ENCODE measurements around the gene FTHL17.

FTHL17 gene

GRCh38 chrX:31071725-31072124 lies at the start of gene FTHL17:
Gene FTHL17 (minus strand): TSS chrX:31072041. CDS start chrX:31071953, 88 bp downstream.
- no peak for DNase-seq

- DNase-seq = no peak
Observed at GRCh38 chrX:31117266-31117665, 45.4 kb upstream of the FTHL17 start.

- no peak for DNase-seq
Observed at GRCh38 chrX:31115398-31115797, 43.6 kb upstream of the FTHL17 start.

GRCh38 chrX:31114858-31115257 lies 43.0 kb upstream of the FTHL17 start:
- no peak for DNase-seq

- DNase-seq = no peak
Observed at GRCh38 chrX:31112226-31112999, 40.6 kb upstream of the FTHL17 start.

- DNase-seq = no peak
Observed at GRCh38 chrX:31110657-31111056, 38.8 kb upstream of the FTHL17 start.

- DNase-seq = no peak
Observed at GRCh38 chrX:31099536-31100090, 27.8 kb upstream of the FTHL17 start.

- no peak for DNase-seq
Observed at GRCh38 chrX:31098079-31098478, 26.2 kb upstream of the FTHL17 start.

- no peak for DNase-seq
Observed at GRCh38 chrX:31093639-31093975, 21.8 kb upstream of the FTHL17 start.

GRCh38 chrX:31092970-31093638 lies 21.3 kb upstream of the FTHL17 start:
- DNase-seq = no peak

GRCh38 chrX:31092476-31092875 lies 20.6 kb upstream of the FTHL17 start:
- no peak for DNase-seq

GRCh38 chrX:31091819-31092218 lies 20.0 kb upstream of the FTHL17 start:
- DNase-seq = no peak

- DNase-seq = no peak
Observed at GRCh38 chrX:31074522-31074921, 2.7 kb upstream of the FTHL17 start.

GRCh38 chrX:31071262-31071661 lies 579 bp downstream of the FTHL17 start:
- DNase-seq = no peak

GRCh38 chrX:31070057-31070468 lies 1.8 kb downstream of the FTHL17 start:
- no peak for DNase-seq

GRCh38 chrX:31063114-31063513 lies 8.7 kb downstream of the FTHL17 start:
- DNase-seq = no peak

- no peak for DNase-seq
Observed at GRCh38 chrX:31061091-31061490, 10.8 kb downstream of the FTHL17 start.

- no peak for DNase-seq
Observed at GRCh38 chrX:31060016-31060415, 11.8 kb downstream of the FTHL17 start.

GRCh38 chrX:31058284-31058683 lies 13.6 kb downstream of the FTHL17 start:
- DNase-seq = no peak

GRCh38 chrX:31057691-31058090 lies 14.2 kb downstream of the FTHL17 start:
- DNase-seq = no peak

- no peak for DNase-seq
Observed at GRCh38 chrX:31057291-31057690, 14.6 kb downstream of the FTHL17 start.

GRCh38 chrX:31053621-31054020 lies 18.2 kb downstream of the FTHL17 start:
- no peak for DNase-seq

- no peak for DNase-seq
Observed at GRCh38 chrX:31039327-31039711, 32.5 kb downstream of the FTHL17 start.

- no peak for DNase-seq
Observed at GRCh38 chrX:31038575-31039326, 33.1 kb downstream of the FTHL17 start.
